H9 (cell line): Measurements from ENCODE around the gene GPN2. TPM values are rescaled to one million over a fixed set of nuclear protein-coding genes. Genes with fewer than 3 reads are reported as not detected.
A peak's percentile ranks its signal among the peaks of the same experiment; 100 is the strongest.

Experiments
- DNase-seq: peaks from one replicate; pipeline ENCODE4 v3.0.0-alpha.2; 2017
- H2AFZ ChIP-seq: one replicate; pipeline ENCODE4 v1.6.1; 2013; ENCODE audit warnings: mild to moderate bottlenecking, low read length, control low read depth, moderate library complexity
- H2AK5ac ChIP-seq: 2 replicates; pipeline ENCODE4 v1.6.1; 2013; ENCODE audit warnings: low read length, control low read depth, mixed read lengths; ENCODE audit not compliant: insufficient read length
- H2BK120ac ChIP-seq: one replicate; pipeline ENCODE4 v1.6.1; 2013; ENCODE audit warnings: low read depth, mild to moderate bottlenecking, low read length, control low read depth, inconsistent platforms; ENCODE audit not compliant: poor library complexity, severe bottlenecking
- H2BK12ac ChIP-seq: 2 replicates; pipeline ENCODE4 v1.6.1; 2013; ENCODE audit warnings: low read length, control low read depth, mixed read lengths, low read depth; ENCODE audit not compliant: insufficient read length
- H2BK15ac ChIP-seq: 2 replicates; pipeline ENCODE4 v1.6.1; 2013; ENCODE audit warnings: low read depth, low read length, control low read depth
- H2BK20ac ChIP-seq: one replicate; pipeline ENCODE4 v1.6.1; 2013; ENCODE audit warnings: low read depth, mild to moderate bottlenecking, low read length, control low read depth, inconsistent platforms; ENCODE audit not compliant: poor library complexity, severe bottlenecking
- H2BK5ac ChIP-seq: 2 replicates; pipeline ENCODE4 v1.6.1; 2013; ENCODE audit warnings: low read length, control low read depth, mixed read lengths; ENCODE audit not compliant: insufficient read length
- H3K14ac ChIP-seq: 2 replicates; pipeline ENCODE4 v1.6.1; 2013; ENCODE audit warnings: low read length, control low read depth; ENCODE audit not compliant: insufficient read depth
- H3K18ac ChIP-seq: 2 replicates; pipeline ENCODE4 v1.6.1; 2013; ENCODE audit warnings: low read depth, mild to moderate bottlenecking, mixed read lengths, low read length, control low read depth; ENCODE audit not compliant: insufficient read length
- H3K23ac ChIP-seq: 2 replicates; pipeline ENCODE4 v1.6.1; 2013; ENCODE audit warnings: low read length, control low read depth, mixed read lengths, low read depth; ENCODE audit not compliant: insufficient read length
- H3K23me2 ChIP-seq: 2 replicates; pipeline ENCODE4 v1.6.1; 2013; ENCODE audit warnings: low read depth, mild to moderate bottlenecking, mixed read lengths, low read length, control low read depth; ENCODE audit not compliant: insufficient read length, poor library complexity, severe bottlenecking
- H3K27ac ChIP-seq: 2 replicates; pipeline ENCODE4 v1.5.1; 2013; ENCODE audit warnings: low read length, control low read depth, mixed read lengths, low read depth; ENCODE audit not compliant: insufficient read length
- H3K27me3 ChIP-seq: 2 replicates; pipeline ENCODE4 v1.6.1; 2013; ENCODE audit warnings: low read length, control low read depth, inconsistent platforms; ENCODE audit not compliant: insufficient read depth
- H3K4ac ChIP-seq: 2 replicates; pipeline ENCODE4 v1.6.1; 2013; ENCODE audit warnings: low read depth, mild to moderate bottlenecking, control low read depth, inconsistent platforms, low read length, moderate library complexity
- H3K4me1 ChIP-seq: 2 replicates; pipeline ENCODE4 v1.6.1; 2013; ENCODE audit warnings: low read length, control low read depth, inconsistent platforms; ENCODE audit not compliant: insufficient read depth
- H3K4me2 ChIP-seq: 2 replicates; pipeline ENCODE4 v1.6.1; 2013; ENCODE audit warnings: low read length, control low read depth, mixed read lengths; ENCODE audit not compliant: insufficient read length, insufficient read depth
- H3K56ac ChIP-seq: 2 replicates; pipeline ENCODE4 v1.6.1; 2013; ENCODE audit warnings: low read depth, mild to moderate bottlenecking, mixed read lengths, low read length, control low read depth; ENCODE audit not compliant: insufficient read length
- H3K79me1 ChIP-seq: 2 replicates; pipeline ENCODE4 v1.6.1; 2013; ENCODE audit warnings: low read depth, mild to moderate bottlenecking, moderate library complexity, low read length, control low read depth, inconsistent platforms; ENCODE audit not compliant: insufficient read depth, poor library complexity, severe bottlenecking
- H3K79me2 ChIP-seq: 2 replicates; pipeline ENCODE4 v1.6.1; 2013; ENCODE audit warnings: low read length, control low read depth, inconsistent platforms; ENCODE audit not compliant: insufficient read depth
- H3K9ac ChIP-seq: 2 replicates; pipeline ENCODE4 v1.6.1; 2013; ENCODE audit warnings: low read length, control low read depth, mixed read lengths; ENCODE audit not compliant: insufficient read length; ENCODE audit errors: extremely low read depth
- H3K9me3 ChIP-seq: one replicate; pipeline ENCODE4 v1.6.1; 2013; ENCODE audit warnings: low read depth, low read length, inconsistent platforms; ENCODE audit not compliant: control insufficient read depth
- H3T11ph ChIP-seq: one replicate; pipeline ENCODE4 v1.6.1; 2013; ENCODE audit warnings: mild to moderate bottlenecking, low read length, control low read depth, inconsistent platforms
- H4K20me1 ChIP-seq: one replicate; pipeline ENCODE4 v1.6.1; 2013; ENCODE audit not compliant: control insufficient read depth, insufficient read length, insufficient read depth
- H4K5ac ChIP-seq: 2 replicates; pipeline ENCODE4 v1.6.1; 2013; ENCODE audit warnings: low read depth, mild to moderate bottlenecking, mixed read lengths, low read length, control low read depth; ENCODE audit not compliant: insufficient read length
- H4K8ac ChIP-seq: replicated peaks from 2 replicates; pipeline ENCODE4 v1.6.1; 2013; ENCODE audit warnings: low read length, control low read depth, mixed read lengths, low read depth; ENCODE audit not compliant: insufficient read length
- H4K91ac ChIP-seq: 2 replicates; pipeline ENCODE4 v1.6.1; 2013; ENCODE audit warnings: low read depth, mild to moderate bottlenecking, moderate library complexity, mixed read lengths, low read length, control low read depth; ENCODE audit not compliant: insufficient read length
- H3K27ac Mint-ChIP-seq, 3 experiments: 2 replicates in 2 of 3; 3 replicates in 1 of 3; pipeline ENCODE4 v1.8.0; 2020 to 2021; ENCODE audit warnings: mixed read lengths in 3 of 3, mild to moderate bottlenecking in 1 of 3, moderate library complexity in 1 of 3
- H3K27me3 Mint-ChIP-seq: 2 replicates; pipeline ENCODE4 v1.8.0; 2021; ENCODE audit warnings: low read depth, mild to moderate bottlenecking, moderate library complexity, mixed read lengths
- H3K36me3 Mint-ChIP-seq, 3 experiments: 2 replicates in 2 of 3; 3 replicates in 1 of 3; pipeline ENCODE4 v1.8.0; 2020 to 2021; ENCODE audit warnings: low read depth in 3 of 3, mixed read lengths in 3 of 3; ENCODE audit not compliant: insufficient read depth in 1 of 3
- H3K4me1 Mint-ChIP-seq, 2 experiments: 2 replicates each; pipeline ENCODE4 v1.8.0; 2020; ENCODE audit warnings: mixed read lengths in 2 of 2
- H3K4me3 Mint-ChIP-seq, 2 experiments: 2 replicates in 1 of 2; 3 replicates in 1 of 2; pipeline ENCODE4 v1.8.0; 2020 to 2021; ENCODE audit warnings: mild to moderate bottlenecking in 2 of 2, mixed read lengths in 2 of 2, moderate library complexity in 1 of 2
- H3K9me3 Mint-ChIP-seq, 2 experiments: 2 replicates in 1 of 2; 3 replicates in 1 of 2; pipeline ENCODE4 v1.8.0; 2020; ENCODE audit warnings: mild to moderate bottlenecking in 2 of 2, mixed read lengths in 2 of 2, moderate library complexity in 1 of 2
- WGBS: extraction: QIAGEN DNeasy Blood & Tissue Kit; methylation state at CpG from one replicate; pipeline ENCODE4 v1.1.7; 2013; ENCODE audit warnings: missing lambda C conversion rate, low lambda C conversion rate, mixed read lengths; ENCODE audit not compliant: insufficient read length; ENCODE audit errors: extremely low coverage; 5-methylcytosine and 5-hydroxymethylcytosine counted together
- total RNA-seq: library from RNA; stranded (reverse); gene quantifications from 2 replicates; pipeline ENCODE4 v1.2.1, GENCODE V29; 2021
- TF ChIP-seq, protein P1 (sequence below): fragments of 200-600 bp; sonication (generic); conservative IDR thresholded peaks from 3 replicates; pipeline ENCODE4 v1.8.0; 2021; ENCODE audit warnings: antibody characterized with exemption, mild to moderate bottlenecking

The GPN2 gene
- total RNA-seq, 1 experiment from 2014 or later, result 47.8 TPM

DNA sequence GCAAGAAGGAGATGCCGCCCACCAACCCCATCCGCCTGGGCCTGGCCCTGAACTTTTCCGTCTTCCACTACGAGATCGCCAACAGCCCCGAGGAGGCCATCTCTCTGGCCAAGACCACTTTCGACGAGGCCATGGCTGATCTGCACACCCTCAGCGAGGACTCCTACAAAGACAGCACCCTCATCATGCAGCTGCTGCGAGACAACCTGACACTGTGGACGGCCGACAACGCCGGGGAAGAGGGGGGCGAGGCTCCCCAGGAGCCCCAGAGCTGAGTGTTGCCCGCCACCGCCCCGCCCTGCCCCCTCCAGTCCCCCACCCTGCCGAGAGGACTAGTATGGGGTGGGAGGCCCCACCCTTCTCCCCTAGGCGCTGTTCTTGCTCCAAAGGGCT is 26.4 kb downstream of the GPN2 start:
- Histone ChIP-seq H3K27me3 (no peaks in the 10 kb centered on the region; the same call in 1 of the 2 replicates), H3K4me1 (no peaks in the 10 kb centered on the region; the same call in 1 of the 2 replicates), H3K14ac (no peak overlapping the region; the same call in 1 of the 2 replicates), H4K91ac (no peak overlapping the region), H3K23ac (no peak overlapping the region), H4K5ac (no peak overlapping the region), H2BK20ac (no peak overlapping the region), H2AK5ac (no peak overlapping the region), H2BK120ac (no peak overlapping the region), H3K79me2 (no peaks in the 10 kb centered on the region), H4K8ac (no peak overlapping the region), H3K18ac (no peak overlapping the region), H3K4ac (no peak overlapping the region), H3T11ph (no peak overlapping the region), H4K20me1 (no peaks in the 10 kb centered on the region), H3K56ac (no peak overlapping the region), H2BK12ac (no peak overlapping the region), H2AFZ (no peak overlapping the region), H3K4me2 (peak overlapping the region; percentile 73), H3K79me1 (no peaks in the 10 kb centered on the region), H2BK5ac (no peak overlapping the region), H3K23me2 (peaks cover 4% of the 10 kb centered on the region), H3K9ac (no peak overlapping the region), H2BK15ac (no peak overlapping the region), H3K9me3 (no peaks in the 10 kb centered on the region), H3K27ac (no peak overlapping the region)
- Mint-ChIP-seq H3K27me3 (peaks cover 20% of the 10 kb centered on the region), H3K4me3 (peak overlapping the region; percentile 34 to 69; a peak in 4 of 5 replicates), H3K9me3 (no peaks in the 10 kb centered on the region), H3K36me3 (no peaks in the 10 kb centered on the region), H3K4me1 (peaks cover 38 to 40% of the 10 kb centered on the region in 2 experiments), H3K27ac (peak overlapping the region in 1 of 3 experiments; percentile 73; a peak in 1 of 7 replicates)
- no peak for DNase-seq
- TF ChIP-seq, protein P1, sequence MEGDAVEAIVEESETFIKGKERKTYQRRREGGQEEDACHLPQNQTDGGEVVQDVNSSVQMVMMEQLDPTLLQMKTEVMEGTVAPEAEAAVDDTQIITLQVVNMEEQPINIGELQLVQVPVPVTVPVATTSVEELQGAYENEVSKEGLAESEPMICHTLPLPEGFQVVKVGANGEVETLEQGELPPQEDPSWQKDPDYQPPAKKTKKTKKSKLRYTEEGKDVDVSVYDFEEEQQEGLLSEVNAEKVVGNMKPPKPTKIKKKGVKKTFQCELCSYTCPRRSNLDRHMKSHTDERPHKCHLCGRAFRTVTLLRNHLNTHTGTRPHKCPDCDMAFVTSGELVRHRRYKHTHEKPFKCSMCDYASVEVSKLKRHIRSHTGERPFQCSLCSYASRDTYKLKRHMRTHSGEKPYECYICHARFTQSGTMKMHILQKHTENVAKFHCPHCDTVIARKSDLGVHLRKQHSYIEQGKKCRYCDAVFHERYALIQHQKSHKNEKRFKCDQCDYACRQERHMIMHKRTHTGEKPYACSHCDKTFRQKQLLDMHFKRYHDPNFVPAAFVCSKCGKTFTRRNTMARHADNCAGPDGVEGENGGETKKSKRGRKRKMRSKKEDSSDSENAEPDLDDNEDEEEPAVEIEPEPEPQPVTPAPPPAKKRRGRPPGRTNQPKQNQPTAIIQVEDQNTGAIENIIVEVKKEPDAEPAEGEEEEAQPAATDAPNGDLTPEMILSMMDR, result no peak
- WGBS, result no CpG with 5 or more reads among the region's 20 CpGs
